HG03064 (cell line): ENCODE data around the gene ABR.
"Not testable (repeated sequence)": the region's sequence is repeated elsewhere in the genome, so short reads cannot be mapped to it uniquely, and the experiment has no call there.

ENCODE experiments used
- ATAC-seq: cut with Tn5 transposase; IDR thresholded peaks from one replicate; pipeline ENCODE4 v1.9.1; 2021; ENCODE audit warnings: low read depth; ENCODE audit not compliant: unreplicated experiment

Gene ABR

GRCh38 chr17:1050996-1051925 is 128.5 kb downstream of the ABR start:
- no peak for ATAC-seq

- ATAC-seq, result no peak
These were observed 129.4 kb downstream of the ABR start for GRCh38 chr17:1050246-1050995.

- no peak for ATAC-seq
These were observed 130.1 kb downstream of the ABR start for GRCh38 chr17:1049446-1050225.

DNA sequence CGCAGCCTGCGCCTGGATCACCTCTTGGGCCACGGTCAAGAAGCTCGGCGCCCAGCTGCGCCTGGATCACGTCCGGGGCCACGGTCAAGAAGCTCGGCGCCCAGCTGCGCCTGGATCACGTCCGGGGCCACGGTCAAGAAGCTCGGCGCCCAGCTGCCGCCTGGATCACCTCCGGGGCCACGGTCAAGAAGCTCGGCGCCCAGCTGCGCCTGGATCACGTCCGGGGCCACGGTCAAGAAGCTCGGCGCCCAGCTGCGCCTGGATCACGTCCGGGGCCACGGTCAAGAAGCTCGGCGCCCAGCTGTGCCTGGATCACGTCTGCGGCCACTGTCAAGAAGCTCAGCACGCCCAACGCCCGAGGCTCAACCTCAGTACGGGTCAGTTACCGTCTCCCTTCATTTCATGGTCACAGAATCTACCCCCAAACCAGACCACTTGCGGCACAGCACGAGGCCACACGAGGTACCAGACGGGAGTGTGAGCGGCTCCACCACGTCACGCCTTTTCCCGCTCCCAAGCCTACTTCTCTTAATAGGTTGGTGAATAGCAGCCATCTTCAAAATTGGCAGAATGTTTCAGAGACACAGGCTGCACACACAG is 131.2 kb downstream of the ABR start:
- not testable (repeated sequence) for ATAC-seq

- ATAC-seq, result no peak
These were observed 131.8 kb downstream of the ABR start for GRCh38 chr17:1047879-1048470.

- ATAC-seq, result no peak
These were observed 132.5 kb downstream of the ABR start for GRCh38 chr17:1047177-1047878.

DNA sequence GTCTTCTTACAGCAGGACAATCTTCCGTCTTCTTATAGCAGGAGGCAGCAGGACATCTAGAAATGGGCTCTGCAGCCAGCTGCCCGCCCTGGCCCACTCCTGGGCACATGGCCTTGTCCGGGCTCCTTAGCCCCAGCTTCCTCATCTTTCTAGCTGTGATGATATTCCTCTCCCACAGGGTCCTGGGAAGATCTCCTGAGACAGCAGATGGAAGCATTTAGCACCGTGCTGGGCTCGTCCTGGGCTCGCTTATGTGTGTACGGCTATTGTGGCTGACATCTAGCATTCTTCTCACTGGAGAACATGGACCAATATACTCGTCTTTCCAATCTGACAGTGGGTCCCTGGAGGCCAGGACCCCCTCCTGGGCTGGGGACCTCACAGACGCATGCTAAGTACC is 134.3 kb downstream of the ABR start:
- ATAC-seq, result no peak

- not testable (repeated sequence) for ATAC-seq
These were observed 135.3 kb downstream of the ABR start for GRCh38 chr17:1044387-1045009.

DNA sequence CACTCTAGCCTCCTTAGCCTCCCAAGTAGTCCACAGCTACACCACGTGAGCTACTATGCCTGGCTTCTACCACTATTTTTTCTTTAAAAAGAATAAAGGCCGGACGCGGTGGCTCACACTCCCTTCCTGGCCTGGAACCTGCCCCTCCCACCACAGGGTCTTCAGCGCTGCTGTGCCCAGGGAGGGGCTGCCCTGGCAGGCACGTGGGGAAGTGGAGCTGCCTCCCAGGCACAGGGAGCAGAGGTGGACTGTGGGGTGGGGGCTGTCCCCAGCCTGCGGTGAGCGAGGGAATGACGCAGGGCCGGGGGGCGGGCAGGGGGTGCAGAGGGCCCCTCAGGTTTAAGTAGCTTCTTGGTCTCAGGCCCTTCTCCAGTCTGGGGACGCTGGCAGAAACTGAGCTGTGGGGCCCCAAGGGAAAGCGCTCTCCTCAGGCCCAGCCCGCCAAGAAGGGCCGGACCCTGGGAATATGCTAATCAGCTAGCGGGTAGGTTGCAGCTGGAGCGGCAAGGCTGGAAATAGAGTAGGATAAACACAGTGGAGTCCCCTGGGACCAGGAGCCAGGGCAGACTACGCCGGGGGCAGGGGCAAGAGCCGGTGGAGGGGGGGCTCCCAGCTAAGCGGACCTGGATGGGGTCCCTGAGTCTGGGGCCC is 136.1 kb downstream of the ABR start:
- no peak for ATAC-seq

- ATAC-seq, result no peak
These were observed 137.3 kb downstream of the ABR start for GRCh38 chr17:1042486-1042885.

- no peak for ATAC-seq
These were observed 138.0 kb downstream of the ABR start for GRCh38 chr17:1041746-1042145.

GRCh38 chr17:1040216-1040600 is 139.6 kb downstream of the ABR start:
- no peak for ATAC-seq

- no peak for ATAC-seq
These were observed 140.1 kb downstream of the ABR start for GRCh38 chr17:1039511-1040215.

DNA sequence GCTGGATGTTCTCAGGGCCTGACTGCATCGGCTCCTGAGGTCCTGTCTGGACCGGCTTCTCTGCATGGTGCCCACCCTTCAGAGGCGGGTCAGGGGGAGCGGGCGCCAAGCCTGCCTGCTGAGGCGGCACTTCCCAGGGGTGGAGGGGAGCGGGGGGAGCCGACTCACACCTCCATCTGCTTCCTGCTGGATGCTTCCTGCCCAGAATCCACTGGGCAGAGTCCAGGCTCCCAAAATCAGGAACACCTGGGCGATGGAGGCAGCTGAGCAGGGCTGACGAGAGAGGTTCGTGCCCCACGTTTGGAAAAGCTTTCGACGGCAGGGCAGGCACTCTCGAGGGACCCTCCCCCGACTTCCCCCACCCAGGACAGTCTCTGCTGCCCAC is 140.7 kb downstream of the ABR start:
- ATAC-seq, result no peak

DNA sequence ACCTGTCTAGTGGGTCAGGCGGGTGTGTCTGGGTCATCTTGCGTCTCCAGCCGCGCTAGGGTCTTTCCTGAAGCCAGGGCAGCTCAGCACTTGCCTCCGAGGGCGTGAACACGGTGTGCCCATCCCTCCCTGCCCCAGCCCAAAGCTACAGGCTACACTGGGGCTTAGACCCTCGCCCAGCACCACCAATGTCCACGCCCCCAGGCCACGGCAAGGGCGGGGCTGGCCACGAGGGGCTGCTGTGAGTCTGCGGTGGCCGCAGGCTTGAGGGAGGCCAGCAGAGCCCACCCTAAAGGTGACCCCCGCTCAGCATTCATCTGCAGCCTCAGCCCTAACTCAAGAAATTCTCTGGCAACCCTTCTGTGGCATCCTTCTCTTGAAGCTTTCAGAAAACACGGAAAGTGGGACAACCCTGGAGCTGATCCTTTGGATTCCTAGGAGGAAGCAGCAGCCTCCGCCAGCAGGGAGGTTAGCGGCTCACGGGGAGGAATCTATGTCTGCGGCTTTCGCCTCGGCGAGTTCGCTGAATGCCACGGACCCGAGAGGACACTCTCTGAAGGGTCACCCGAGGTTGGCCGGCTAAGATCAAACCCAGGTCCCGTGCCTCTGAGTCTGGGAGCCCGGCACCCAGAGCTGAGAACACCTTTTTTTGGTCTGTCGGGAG is 141.2 kb downstream of the ABR start:
- no peak for ATAC-seq

GRCh38 chr17:1037238-1037879 is 142.4 kb downstream of the ABR start:
- no peak for ATAC-seq

- no peak for ATAC-seq
These were observed 142.9 kb downstream of the ABR start for GRCh38 chr17:1036845-1037237.
